Measurements from ENCODE around the gene XAGE1B.
"Not testable (repeated sequence)": the region's sequence is repeated elsewhere in the genome, so short reads cannot be mapped to it uniquely, and the experiment has no call there.

The XAGE1B gene

DNA sequence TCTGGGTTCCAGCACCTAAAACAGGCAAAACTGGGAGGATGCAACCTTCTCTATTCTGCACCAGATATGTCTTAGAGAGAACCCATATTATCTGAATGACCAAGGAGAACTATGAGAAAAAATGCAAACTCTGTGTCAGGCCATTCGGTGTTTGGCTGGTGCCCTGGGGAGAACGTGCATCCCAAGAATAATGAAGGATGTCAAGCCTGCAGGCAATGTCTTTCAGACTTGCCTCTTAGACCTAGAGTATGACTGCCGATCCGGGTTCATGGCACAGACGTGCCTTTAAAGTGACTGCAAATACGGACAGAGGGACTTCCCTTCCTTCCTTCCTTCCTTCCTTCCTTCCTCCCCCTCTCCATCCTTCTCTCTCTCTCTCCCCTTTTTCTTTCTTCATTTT is 6.9 kb downstream of the XAGE1B start:
- FAIRE-seq (no peak), DNase-seq (ENCODE audit: insufficient read length, low spot score) (no peak)
- no peak for TF ChIP-seq TAF1 (IDR thresholded peaks at IDR 0.05; ENCODE audit: low read depth, low read length)
- no peak for TF ChIP-seq POLR2AphosphoS5 (IDR thresholded peaks at IDR 0.05; ENCODE audit: low read depth, low read length)
- TF ChIP-seq PAX5 (IDR thresholded peaks at IDR 0.05; ENCODE audit: insufficient read depth, low read length, severe bottlenecking), result no peak
- no peak for TF ChIP-seq POU2F2 (IDR thresholded peaks at IDR 0.05; ENCODE audit: low read depth, low read length)
- no peak for TF ChIP-seq POLR2A (IDR thresholded peaks at IDR 0.05; ENCODE audit: low read depth, low read length)
- no peak for TF ChIP-seq SPI1 (IDR thresholded peaks at IDR 0.05; ENCODE audit: low read depth, low read length)

DNA sequence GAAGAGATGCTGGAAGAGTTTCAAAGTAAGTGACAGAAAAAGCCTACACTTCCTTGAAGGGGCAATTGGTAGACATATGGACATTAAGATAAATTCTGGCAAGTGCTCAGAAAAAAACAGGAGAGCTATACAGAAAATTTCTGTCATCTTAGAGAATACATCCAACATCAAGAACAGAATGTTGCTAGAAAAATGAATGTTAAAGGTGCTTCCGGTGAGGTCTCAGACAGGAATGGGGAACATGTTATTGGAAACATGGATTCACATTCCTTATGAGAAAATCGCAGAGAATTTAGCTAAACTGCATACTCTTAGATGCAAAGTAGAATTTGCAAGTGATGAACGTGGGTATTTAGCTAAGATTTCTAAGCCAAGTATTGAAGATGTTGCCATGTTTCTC is 9.5 kb downstream of the XAGE1B start:
- DNase-seq (ENCODE audit: insufficient read length, low spot score) (no peak), FAIRE-seq (no peak)
- TF ChIP-seq SPI1 (IDR thresholded peaks at IDR 0.05; ENCODE audit: low read depth, low read length), result no peak
- TF ChIP-seq PAX5 (IDR thresholded peaks at IDR 0.05; ENCODE audit: insufficient read depth, low read length, severe bottlenecking), result no peak
- no peak for TF ChIP-seq POU2F2 (IDR thresholded peaks at IDR 0.05; ENCODE audit: low read depth, low read length)
- TF ChIP-seq POLR2AphosphoS5 (IDR thresholded peaks at IDR 0.05; ENCODE audit: low read depth, low read length), result no peak
- no peak for TF ChIP-seq TAF1 (IDR thresholded peaks at IDR 0.05; ENCODE audit: low read depth, low read length)
- TF ChIP-seq POLR2A (IDR thresholded peaks at IDR 0.05; ENCODE audit: low read depth, low read length), result no peak

DNA sequence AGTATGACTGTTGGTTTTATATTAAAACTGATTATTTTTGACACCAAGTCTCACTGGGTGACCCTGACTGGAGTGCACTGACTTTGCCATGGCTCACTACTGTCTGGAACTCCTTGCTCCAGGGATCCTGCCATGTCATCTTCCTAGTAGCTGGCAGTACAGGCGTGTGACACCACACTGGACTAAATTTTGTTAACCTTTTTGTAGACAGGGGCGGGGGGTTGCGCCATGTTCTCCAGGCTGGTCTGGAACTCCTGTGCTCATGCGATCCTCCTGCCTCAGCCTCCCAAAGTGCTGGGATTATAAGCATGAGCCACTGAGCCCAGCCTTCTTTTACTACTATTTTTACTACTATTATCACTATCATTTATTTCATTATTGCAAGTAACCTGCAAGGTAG is 12.3 kb downstream of the XAGE1B start:
- TF ChIP-seq PAX5 (IDR thresholded peaks at IDR 0.05; ENCODE audit: insufficient read depth, low read length, severe bottlenecking), result no peak
- TF ChIP-seq POLR2AphosphoS5 (IDR thresholded peaks at IDR 0.05; ENCODE audit: low read depth, low read length), result no peak
- TF ChIP-seq TAF1 (IDR thresholded peaks at IDR 0.05; ENCODE audit: low read depth, low read length), result no peak
- TF ChIP-seq SPI1 (IDR thresholded peaks at IDR 0.05; ENCODE audit: low read depth, low read length), result no peak
- no peak for TF ChIP-seq POLR2A (IDR thresholded peaks at IDR 0.05; ENCODE audit: low read depth, low read length)
- no peak for TF ChIP-seq POU2F2 (IDR thresholded peaks at IDR 0.05; ENCODE audit: low read depth, low read length)
- no peak for DNase-seq (ENCODE audit: insufficient read length, low spot score)
- no peak for FAIRE-seq

DNA sequence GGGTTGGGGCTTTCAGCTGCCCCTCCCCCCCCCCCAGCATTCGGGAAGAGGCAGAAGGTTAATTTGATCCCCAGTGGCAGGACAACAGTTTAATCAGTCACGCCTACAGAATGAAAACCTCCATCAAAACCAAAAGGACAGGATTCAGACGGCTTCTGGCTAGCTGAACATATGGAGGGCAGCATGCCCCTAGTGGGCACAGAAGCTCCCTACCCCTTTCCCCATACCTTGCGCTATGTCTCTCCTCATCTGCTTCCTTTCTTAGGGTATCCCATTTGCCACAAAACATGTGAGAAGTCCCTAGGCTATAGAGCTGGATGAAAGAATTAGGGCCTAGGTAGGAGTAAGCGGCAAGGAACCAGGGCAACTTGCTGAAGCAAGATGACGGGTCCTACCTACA is 15.5 kb downstream of the XAGE1B start:
- DNase-seq (ENCODE audit: insufficient read length, low spot score); FAIRE-seq: not testable (repeated sequence)

DNA sequence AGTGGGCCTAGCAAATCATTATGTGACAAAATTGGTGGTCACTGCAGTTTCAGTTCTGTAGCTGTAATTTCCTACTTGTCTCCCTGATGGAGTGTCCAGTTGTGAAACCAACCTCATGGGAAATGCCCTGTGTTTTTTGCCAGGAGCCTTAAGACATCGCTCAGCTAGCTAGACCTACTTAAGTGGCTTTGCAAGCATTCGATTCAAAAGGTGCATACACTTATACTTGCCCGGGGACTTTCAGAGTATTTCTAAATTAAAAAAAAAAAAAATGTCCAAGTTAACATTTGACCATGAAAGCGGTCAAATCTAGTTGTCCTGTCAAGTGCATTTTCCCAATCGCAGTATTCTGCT is 20.5 kb downstream of the XAGE1B start:
- not testable (repeated sequence) for DNase-seq (ENCODE audit: insufficient read length, low spot score); FAIRE-seq

DNA sequence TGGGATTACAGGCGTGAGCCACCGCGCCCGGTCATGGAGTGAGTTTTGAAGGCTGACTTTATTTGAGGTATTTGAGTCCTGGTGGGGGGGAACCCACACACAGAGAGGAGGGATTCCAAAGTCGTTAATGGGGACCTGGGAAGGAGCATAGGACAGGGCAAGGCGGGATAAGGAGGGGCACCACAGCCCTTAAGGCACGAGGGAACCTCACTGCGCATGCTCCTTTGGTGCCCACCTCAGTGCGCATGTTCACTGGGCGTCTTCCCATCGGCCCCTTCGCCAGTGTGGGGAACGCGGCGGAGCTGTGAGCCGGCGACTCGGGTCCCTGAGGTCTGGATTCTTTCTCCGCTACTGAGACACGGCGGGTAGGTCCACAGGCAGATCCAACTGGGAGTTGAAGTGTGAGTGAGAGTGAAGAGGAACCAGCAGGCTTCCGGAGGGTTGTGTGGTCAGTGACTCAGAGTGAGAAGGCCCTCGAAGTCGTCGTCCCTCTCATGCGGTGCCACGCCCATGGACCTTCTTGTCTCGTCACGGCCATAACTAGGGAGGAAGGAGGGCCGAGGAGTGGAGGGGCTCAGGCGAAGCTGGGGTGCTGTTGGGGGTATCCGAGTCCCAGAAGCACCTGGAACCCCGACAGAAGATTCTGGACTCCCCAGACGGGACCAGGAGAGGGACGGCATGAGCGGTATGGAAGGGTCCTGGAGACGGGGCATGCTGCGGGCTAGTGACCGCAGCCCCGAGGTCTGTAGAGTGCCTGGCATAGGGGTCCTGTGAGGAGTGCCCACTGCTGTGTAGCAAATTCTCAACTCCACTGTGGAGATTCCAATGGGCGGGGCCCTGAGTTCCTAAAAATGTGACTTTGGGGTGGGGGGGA is 21.1 kb downstream of the XAGE1B start, which contains the start of gene XAGE1A:
Gene XAGE1A, plus strand, starts transcription at position 264 of the 874 bp plus-strand sequence. CDS start 1,554 bp downstream, outside the sequence.
- FAIRE-seq; DNase-seq (ENCODE audit: insufficient read length, low spot score): not testable (repeated sequence)

DNA sequence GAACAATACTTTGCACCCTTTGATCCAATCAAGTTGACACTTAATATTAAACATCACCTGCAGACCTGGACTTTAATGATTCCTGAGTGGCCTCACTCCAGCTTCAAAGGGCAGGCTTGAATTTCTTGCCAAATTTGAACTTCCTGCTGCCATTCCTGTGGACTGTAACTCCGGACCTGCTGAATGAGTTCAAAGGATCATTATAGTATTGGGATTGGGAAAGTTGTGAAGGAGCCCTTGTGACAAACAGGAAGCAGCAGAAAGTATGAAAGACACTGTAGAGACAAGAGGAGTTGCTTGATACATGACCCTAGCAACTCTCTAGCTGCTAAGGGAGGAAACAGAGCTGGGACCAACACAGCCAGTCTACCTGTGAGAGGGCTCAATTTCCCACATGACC is 45.6 kb downstream of the XAGE1B start:
- not testable (repeated sequence) for FAIRE-seq; DNase-seq (ENCODE audit: insufficient read length, low spot score)

Measured in GM12891 (cell line).